Endodermal cell (in vitro differentiated cells): ENCODE measurements around the gene HSF4. TPM values are rescaled to one million over a fixed set of nuclear protein-coding genes. Genes with fewer than 3 reads are reported as not detected.

ENCODE experiments used
- DNase-seq: peaks from one replicate; pipeline ENCODE4 v3.0.0-alpha.2; 2017
- H3K27ac ChIP-seq: 2 replicates; pipeline ENCODE4 v1.5.1; 2013; ENCODE audit warnings: mild to moderate bottlenecking, low read depth, low read length, moderate library complexity
- H3K27me3 ChIP-seq: 2 replicates; pipeline ENCODE4 v1.6.1; 2013; ENCODE audit warnings: mild to moderate bottlenecking, low read length, moderate library complexity; ENCODE audit not compliant: insufficient read depth, control insufficient read depth, poor library complexity, severe bottlenecking
- H3K36me3 ChIP-seq: 2 replicates; pipeline ENCODE4 v1.7.0; 2013; ENCODE audit warnings: mild to moderate bottlenecking, low read length, moderate library complexity; ENCODE audit not compliant: control insufficient read depth, insufficient read depth
- H3K4me1 ChIP-seq: one replicate; pipeline ENCODE4 v1.7.0; 2013; ENCODE audit warnings: low read length; ENCODE audit not compliant: control insufficient read depth, insufficient read depth
- H3K4me3 ChIP-seq: 2 replicates; pipeline ENCODE4 v1.5.1; 2013; ENCODE audit warnings: mild to moderate bottlenecking, low read length, moderate library complexity
- H3K9ac ChIP-seq: 2 replicates; pipeline ENCODE4 v1.6.1; 2013; ENCODE audit warnings: mild to moderate bottlenecking, low read length, moderate library complexity; ENCODE audit not compliant: poor library complexity, severe bottlenecking; ENCODE audit errors: extremely low read depth
- H3K9me3 ChIP-seq: 2 replicates; pipeline ENCODE4 v1.6.1; 2013; ENCODE audit warnings: mild to moderate bottlenecking, low read length, moderate library complexity; ENCODE audit not compliant: control insufficient read depth
- H3K27ac Mint-ChIP-seq: 2 replicates; pipeline ENCODE4 v1.8.0; 2020; ENCODE audit warnings: mixed read lengths
- H3K27me3 Mint-ChIP-seq: 2 replicates; pipeline ENCODE4 v1.8.0; 2021; ENCODE audit warnings: mild to moderate bottlenecking, mixed read lengths; ENCODE audit not compliant: insufficient read depth
- H3K36me3 Mint-ChIP-seq: 2 replicates; pipeline ENCODE4 v1.8.0; 2020; ENCODE audit warnings: low read depth, mixed read lengths
- H3K4me1 Mint-ChIP-seq: 2 replicates; pipeline ENCODE4 v1.8.0; 2020; ENCODE audit warnings: mixed read lengths
- H3K4me3 Mint-ChIP-seq: 2 replicates; pipeline ENCODE4 v1.8.0; 2020; ENCODE audit warnings: mild to moderate bottlenecking, moderate library complexity, mixed read lengths
- H3K9me3 Mint-ChIP-seq: 2 replicates; pipeline ENCODE4 v1.8.0; 2020; ENCODE audit warnings: mild to moderate bottlenecking, mixed read lengths
- WGBS, 2 experiments: methylation state at CpG; one replicate each; pipeline versions ENCODE4 v1.1.5 to v1.1.7; 2013; ENCODE audit warnings: missing lambda C conversion rate in 2 of 2, mixed read lengths in 1 of 2; ENCODE audit not compliant: insufficient coverage in 1 of 2, insufficient read length in 1 of 2; 5-methylcytosine and 5-hydroxymethylcytosine counted together
- total RNA-seq, 2 donors: library from RNA; stranded (reverse); fragmentation: NEBNext Ultra II Directional in 1 of 2; extraction: Animal tissue kit (Norgen Biotek cat#: 25700) in 1 of 2; gene quantifications; 2 replicates in 1 of 2; 3 replicates in 1 of 2; pipeline ENCODE4 v1.2.1, GENCODE V29; 2021
- TF ChIP-seq, protein P1 (sequence below): fragments of 200-600 bp; sonication (generic); conservative IDR thresholded peaks from 2 replicates; pipeline ENCODE4 v1.5.0; 2021; ENCODE audit warnings: antibody characterized with exemption, mild to moderate bottlenecking

Gene HSF4
- total RNA-seq, 2 donors from 2014 or later: 2.0 to 6.8 TPM

DNA sequence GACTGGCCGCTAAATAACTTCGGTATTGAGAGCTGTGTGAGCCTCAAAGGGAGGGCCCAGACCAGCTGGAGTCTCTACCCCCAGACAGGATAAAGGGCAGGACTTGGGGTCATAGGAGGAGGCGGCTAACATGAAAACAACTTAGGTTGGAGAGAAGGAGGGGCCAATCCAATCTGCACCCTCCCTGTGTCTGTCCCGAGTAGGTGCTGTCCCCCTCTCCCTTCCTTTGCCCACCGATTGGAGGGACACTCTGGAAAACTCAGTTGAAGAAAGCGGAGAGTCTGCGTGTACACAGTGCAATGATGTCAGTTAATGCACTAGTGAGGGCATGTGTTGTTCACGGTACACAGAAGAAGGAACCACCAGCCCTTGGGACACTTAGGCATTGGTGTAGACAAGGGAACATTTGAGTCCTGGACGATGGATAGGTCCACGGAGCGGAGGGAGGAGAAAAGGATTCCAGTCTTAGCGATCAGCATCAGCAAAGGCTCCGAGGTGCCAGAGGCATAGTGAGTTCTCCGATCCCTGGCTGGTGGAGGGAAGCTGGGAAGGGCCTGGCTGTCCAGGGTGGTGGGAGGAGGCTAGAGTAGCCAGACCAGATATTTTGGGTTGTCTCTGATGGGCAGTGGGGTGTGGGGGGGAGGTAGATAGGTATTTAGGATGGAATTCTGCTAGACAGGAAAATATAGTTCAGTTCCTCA lies 6.6 kb downstream of the HSF4 start:
- Histone ChIP-seq H3K4me1 (no peaks in the 10 kb centered on the region), H3K36me3 (no peaks in the 10 kb centered on the region), H3K27ac (no peak overlapping the region), H3K4me3 (peak overlapping the region; percentile 76), H3K27me3 (peaks cover 83% of the 10 kb centered on the region), H3K9me3 (no peaks in the 10 kb centered on the region), H3K9ac (no peak overlapping the region)
- Mint-ChIP-seq H3K4me1 (peaks cover 21% of the 10 kb centered on the region), H3K27ac (peak overlapping the region; percentile 27), H3K27me3 (peaks cover 90% of the 10 kb centered on the region), H3K4me3 (peak overlapping the region; percentile 63), H3K36me3 (peaks cover 5% of the 10 kb centered on the region), H3K9me3 (no peaks in the 10 kb centered on the region)
- peak; percentile 65 for DNase-seq
- WGBS, 2 experiments: 49 to 56% methylated on average over 12 to 14 of the region's 14 CpGs
- TF ChIP-seq, protein P1, sequence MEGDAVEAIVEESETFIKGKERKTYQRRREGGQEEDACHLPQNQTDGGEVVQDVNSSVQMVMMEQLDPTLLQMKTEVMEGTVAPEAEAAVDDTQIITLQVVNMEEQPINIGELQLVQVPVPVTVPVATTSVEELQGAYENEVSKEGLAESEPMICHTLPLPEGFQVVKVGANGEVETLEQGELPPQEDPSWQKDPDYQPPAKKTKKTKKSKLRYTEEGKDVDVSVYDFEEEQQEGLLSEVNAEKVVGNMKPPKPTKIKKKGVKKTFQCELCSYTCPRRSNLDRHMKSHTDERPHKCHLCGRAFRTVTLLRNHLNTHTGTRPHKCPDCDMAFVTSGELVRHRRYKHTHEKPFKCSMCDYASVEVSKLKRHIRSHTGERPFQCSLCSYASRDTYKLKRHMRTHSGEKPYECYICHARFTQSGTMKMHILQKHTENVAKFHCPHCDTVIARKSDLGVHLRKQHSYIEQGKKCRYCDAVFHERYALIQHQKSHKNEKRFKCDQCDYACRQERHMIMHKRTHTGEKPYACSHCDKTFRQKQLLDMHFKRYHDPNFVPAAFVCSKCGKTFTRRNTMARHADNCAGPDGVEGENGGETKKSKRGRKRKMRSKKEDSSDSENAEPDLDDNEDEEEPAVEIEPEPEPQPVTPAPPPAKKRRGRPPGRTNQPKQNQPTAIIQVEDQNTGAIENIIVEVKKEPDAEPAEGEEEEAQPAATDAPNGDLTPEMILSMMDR: no peak

DNA sequence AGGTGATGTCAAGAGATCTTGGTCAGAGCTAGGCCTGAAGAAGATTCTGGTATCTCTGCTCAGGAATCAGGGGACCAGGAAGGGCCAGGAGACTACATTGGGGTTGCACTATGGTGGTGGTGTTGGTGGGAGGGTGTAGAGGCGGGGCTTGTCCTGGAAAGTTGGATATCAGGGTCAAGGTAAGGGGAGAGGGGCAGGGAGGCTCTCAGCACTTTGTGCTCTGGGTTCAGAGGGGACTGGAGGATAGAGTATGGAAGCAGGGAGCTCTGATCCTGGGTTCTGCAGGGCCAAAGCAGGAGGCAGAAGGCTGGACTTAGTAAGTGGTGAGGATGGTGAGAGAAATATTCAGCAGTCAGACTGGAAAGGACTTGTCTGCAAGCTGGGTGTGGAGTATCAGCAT lies 8.8 kb downstream of the HSF4 start:
- Histone ChIP-seq H3K4me1 (no peaks in the 10 kb centered on the region), H3K27me3 (peaks cover 75% of the 10 kb centered on the region), H3K9ac (no peak overlapping the region), H3K4me3 (peak overlapping the region; percentile 76), H3K27ac (no peak overlapping the region), H3K9me3 (no peaks in the 10 kb centered on the region), H3K36me3 (no peaks in the 10 kb centered on the region)
- Mint-ChIP-seq H3K9me3 (no peaks in the 10 kb centered on the region), H3K27ac (no peak overlapping the region), H3K36me3 (peaks cover 9% of the 10 kb centered on the region), H3K4me3 (peak overlapping the region; percentile 55), H3K27me3 (peaks cover 83% of the 10 kb centered on the region), H3K4me1 (peaks cover 24% of the 10 kb centered on the region)
- TF ChIP-seq, protein P1: no peak
- 85 to 86% methylated on average over 1 of the region's 1 CpG for WGBS, 2 experiments
- DNase-seq: peak; percentile 61

- WGBS, 2 experiments: 5 to 7% methylated on average over 32 to 71 of the region's 71 CpGs
- Mint-ChIP-seq H3K4me3 (peak overlapping the region; percentile 55), H3K4me1 (peaks cover 24% of the 10 kb centered on the region), H3K9me3 (no peaks in the 10 kb centered on the region), H3K36me3 (peaks cover 9% of the 10 kb centered on the region), H3K27me3 (peaks cover 76% of the 10 kb centered on the region), H3K27ac (peak overlapping the region; percentile 7)
- Histone ChIP-seq H3K9me3 (no peaks in the 10 kb centered on the region), H3K9ac (no peak overlapping the region), H3K36me3 (no peaks in the 10 kb centered on the region), H3K27me3 (peaks cover 72% of the 10 kb centered on the region), H3K27ac (no peak overlapping the region), H3K4me1 (no peaks in the 10 kb centered on the region), H3K4me3 (peak overlapping the region; percentile 76)
- peak; percentile 91 for DNase-seq
- TF ChIP-seq, protein P1: peak; percentile 34
Observed at GRCh38 chr16:67173808-67174705, 9.5 kb downstream of the HSF4 start.
